Motor neuron (in vitro differentiated cells): Measurements from ENCODE around the gene PDLIM3. TPM values are rescaled to one million over a fixed set of nuclear protein-coding genes. Genes with fewer than 3 reads are reported as not detected.

Experiments used
- ATAC-seq, 8 experiments: fragments of 200-7000 bp; cut with Tn5 transposase; replicated peaks in 6 of 8; 2 replicates each; pipeline ENCODE4 v1.8.0; 2021; ENCODE audit warnings: mild to moderate bottlenecking in 8 of 8, moderate library complexity in 8 of 8
- H3K27ac ChIP-seq, 2 donors: fragments of 250-450 bp; sonication (Bioruptor Pico); 2 replicates each; pipeline ENCODE4 v1.9.0; 2021; ENCODE audit warnings: antibody characterized with exemption in 2 of 2, mild to moderate bottlenecking in 2 of 2, moderate library complexity in 1 of 2
- H3K4me1 ChIP-seq, 2 donors: fragments of 250-450 bp; sonication (Bioruptor Pico); replicated peaks in 1 of 2; 2 replicates each; pipeline ENCODE4 v1.6.1; 2021; ENCODE audit warnings: antibody characterized with exemption in 2 of 2, mild to moderate bottlenecking in 2 of 2, moderate library complexity in 1 of 2
- H3K4me3 ChIP-seq, 5 donors: fragments of 250-450 bp; sonication (Bioruptor Pico); 2 replicates each; pipeline ENCODE4 v1.9.0; 2021; ENCODE audit warnings: antibody characterized with exemption in 5 of 5, mild to moderate bottlenecking in 5 of 5, moderate library complexity in 4 of 5
- WGBS, 10 experiments: fragments of 450-650 bp; shearing (Covaris generic); methylation state at CpG; one replicate each; pipeline ENCODE4 v1.0.0; 2022; 5-methylcytosine and 5-hydroxymethylcytosine counted together
- in situ Hi-C, 9 experiments: fragments of 400-800 bp; cut with MboI; loops; one replicate each; pipeline ENCODE4 v1.15.0; 2021; ENCODE audit warnings: low sequenced_read_pairs in 9 of 9, low pct_unique_long_range_greater_than_20kb in 2 of 9; ENCODE audit not compliant: unreplicated experiment in 9 of 9
- total RNA-seq, 8 experiments: library from RNA; unstranded; fragments of 300-600 nt; gene quantifications; 2 replicates each; pipeline versions ENCODE4 v1.2.3 to v1.2.4, GENCODE V29; 2022

The PDLIM3 gene
- total RNA-seq, 8 experiments from 2014 or later, result 0.71 to 291 (median 6.1) TPM

- ATAC-seq, result no peak
- WGBS, 10 experiments, result 0 to 100% (median 76%) methylated on average over 1 to 4 of the region's 4 CpGs
- no peak overlapping the region for H3K4me3 ChIP-seq
- H3K4me1 ChIP-seq, result no peaks in the 10 kb centered on the region
- H3K27ac ChIP-seq, result no peak overlapping the region
- in situ Hi-C loops, result no loop called here
Measured at GRCh38 chr4:185508181-185508580, 27.1 kb downstream of the PDLIM3 start.

GRCh38 chr4:185506422-185506821 lies 28.9 kb downstream of the PDLIM3 start:
- 63 to 95% (median 93%) methylated on average over 2 to 13 of the region's 20 CpGs; no CpG with 5 or more reads in 3 of the 10 experiments for WGBS, 10 experiments
- in situ Hi-C loops, result no loop called here

DNA sequence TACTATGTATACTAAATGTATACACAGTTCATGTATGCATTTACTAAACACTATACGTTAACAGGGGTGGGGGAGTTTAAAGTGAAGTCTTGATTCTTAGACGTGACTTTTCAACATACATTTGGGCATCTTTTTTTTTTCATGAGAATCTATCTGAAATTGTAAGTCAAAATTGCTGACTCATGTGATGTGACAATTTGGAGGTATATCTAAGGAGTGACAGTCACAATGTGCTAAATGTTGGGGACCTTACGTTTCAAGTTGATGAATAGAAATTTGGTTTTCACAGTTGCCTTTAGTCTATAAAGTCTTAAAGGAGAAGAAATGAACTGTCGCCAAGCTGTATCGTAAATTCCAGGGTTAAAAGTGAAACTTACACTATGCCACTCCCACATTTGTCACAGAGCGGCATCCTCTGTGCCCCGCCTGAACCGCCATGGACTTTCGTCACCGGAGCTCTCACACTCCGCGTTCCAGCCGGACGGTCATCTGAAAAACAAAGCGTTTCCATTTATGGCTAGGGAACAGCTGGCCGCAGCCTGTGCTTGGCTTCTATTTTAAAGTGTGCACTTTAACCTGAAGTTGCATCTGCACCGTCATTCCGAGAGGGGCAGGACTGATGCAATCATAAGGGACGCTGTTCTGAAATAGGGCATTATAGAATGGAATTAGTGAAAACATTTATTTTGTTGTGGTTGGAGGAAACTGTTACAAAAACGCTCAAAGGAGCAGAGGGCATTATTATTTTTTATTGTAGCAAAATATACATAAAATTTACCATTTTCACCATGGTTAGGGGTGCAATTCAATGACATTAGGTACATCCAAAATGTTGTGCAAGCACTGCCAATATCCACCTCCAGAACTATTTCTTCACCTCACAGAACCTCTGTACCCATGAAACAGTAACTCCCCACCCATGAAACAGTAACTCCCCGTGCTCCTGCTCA lies 30.9 kb downstream of the PDLIM3 start:
- H3K4me1 ChIP-seq, result no peaks in the 10 kb centered on the region
- no peak overlapping the region for H3K4me3 ChIP-seq
- in situ Hi-C loops, result no loop called here
- 36 to 100% (median 85%) methylated on average over 1 to 20 of the region's 21 CpGs for WGBS, 10 experiments
- peak in 7 of 8 experiments; percentile 61 to 96 (median 90) for ATAC-seq
- peak overlapping the region in 1 of 2 donors; percentile 23 for H3K27ac ChIP-seq

More at GRCh38 chr4:185506422-185506821, 28.9 kb downstream of the PDLIM3 start:
- ATAC-seq, result no peak
- no peaks in the 10 kb centered on the region for H3K4me1 ChIP-seq
- H3K27ac ChIP-seq, result no peak overlapping the region
- no peak overlapping the region for H3K4me3 ChIP-seq

DNA sequence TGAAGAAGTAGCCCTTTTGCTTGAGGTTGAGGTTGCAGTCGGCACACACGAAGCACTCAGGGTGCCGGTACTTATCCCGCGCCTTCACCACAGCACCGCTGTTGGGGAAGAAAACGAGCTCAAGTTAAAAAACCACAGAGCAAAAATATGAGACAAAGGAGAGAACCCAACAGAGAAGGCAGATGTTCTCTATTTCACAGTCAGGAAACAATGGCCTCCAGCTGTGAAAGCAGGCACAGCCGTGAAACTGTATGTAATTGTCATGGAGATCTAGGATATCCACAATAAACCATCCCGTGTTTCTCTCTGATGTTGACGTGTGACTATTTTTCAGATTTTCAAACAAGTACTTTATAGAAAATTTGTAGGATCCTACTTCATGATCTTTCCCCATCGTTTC lies 32.9 kb downstream of the PDLIM3 start:
- no peaks in the 10 kb centered on the region for H3K4me1 ChIP-seq
- H3K4me3 ChIP-seq, result no peak overlapping the region
- no peak for ATAC-seq
- no peak overlapping the region for H3K27ac ChIP-seq
- in situ Hi-C loops, result no loop called here
- 0 to 100% (median 52%) methylated on average over 1 to 10 of the region's 11 CpGs; no CpG with 5 or more reads in 2 of the 10 experiments for WGBS, 10 experiments

DNA sequence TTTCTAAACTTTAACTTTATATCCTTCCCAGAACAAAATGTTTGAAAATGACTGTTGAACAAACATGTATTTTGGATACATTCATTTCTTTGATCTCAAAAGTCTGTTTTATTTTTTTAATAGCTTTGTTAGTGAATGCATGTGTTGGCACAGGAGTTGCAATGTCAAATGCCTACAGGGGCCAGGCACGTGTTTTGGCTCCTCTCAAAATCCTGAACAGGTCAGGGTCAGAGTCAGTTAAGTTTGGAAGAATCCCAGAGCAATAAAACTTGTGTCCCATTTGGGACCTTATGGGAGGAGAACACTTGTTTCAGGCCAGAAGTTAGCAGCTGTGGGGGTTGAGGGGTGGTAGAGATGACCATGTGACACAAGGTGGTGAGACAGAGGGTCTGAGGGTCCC lies 34.7 kb downstream of the PDLIM3 start:
- no peak overlapping the region for H3K27ac ChIP-seq
- in situ Hi-C loops, result no loop called here
- no peak for ATAC-seq
- H3K4me3 ChIP-seq, result no peak overlapping the region
- WGBS, 10 experiments, result 22 to 100% (median 86%) methylated on average over 1 of the region's 1 CpG; no CpG with 5 or more reads in 7 of the 10 experiments
- no peaks in the 10 kb centered on the region for H3K4me1 ChIP-seq

DNA sequence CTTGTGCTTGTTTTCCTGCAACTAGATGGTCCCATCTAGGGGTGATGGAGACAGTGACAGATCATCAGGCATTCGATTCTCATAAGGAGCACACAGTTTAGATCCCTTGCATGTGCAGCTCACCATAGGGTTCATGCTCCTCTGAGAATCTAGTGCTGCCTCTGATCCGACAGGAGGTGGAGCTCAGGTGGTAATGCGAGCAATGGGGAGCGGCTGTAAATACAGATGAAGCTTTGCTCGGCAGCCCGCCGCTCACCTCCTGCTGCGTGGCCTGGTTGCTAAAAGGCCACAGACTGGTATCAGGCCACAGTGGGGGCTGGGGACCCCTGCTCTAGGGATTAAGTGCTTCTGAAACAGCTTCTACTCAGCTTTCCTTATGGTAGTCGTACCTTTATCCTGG lies 35.3 kb downstream of the PDLIM3 start:
- Histone ChIP-seq H3K27ac (no peak overlapping the region), H3K4me3 (no peak overlapping the region), H3K4me1 (no peaks in the 10 kb centered on the region)
- in situ Hi-C loops, result no loop called here
- no peak for ATAC-seq
- 60 to 100% (median 93%) methylated on average over 1 to 7 of the region's 9 CpGs; no CpG with 5 or more reads in 2 of the 10 experiments for WGBS, 10 experiments

- 0 to 100% (median 75%) methylated on average over 2 of the region's 2 CpGs; no CpG with 5 or more reads in 1 of the 10 experiments for WGBS, 10 experiments
- in situ Hi-C loops, result no loop called here
- no peak overlapping the region for H3K27ac ChIP-seq
- ATAC-seq, result no peak
- no peak overlapping the region for H3K4me3 ChIP-seq
- H3K4me1 ChIP-seq, result no peaks in the 10 kb centered on the region
Measured at GRCh38 chr4:185488650-185489049, 46.7 kb downstream of the PDLIM3 start.

DNA sequence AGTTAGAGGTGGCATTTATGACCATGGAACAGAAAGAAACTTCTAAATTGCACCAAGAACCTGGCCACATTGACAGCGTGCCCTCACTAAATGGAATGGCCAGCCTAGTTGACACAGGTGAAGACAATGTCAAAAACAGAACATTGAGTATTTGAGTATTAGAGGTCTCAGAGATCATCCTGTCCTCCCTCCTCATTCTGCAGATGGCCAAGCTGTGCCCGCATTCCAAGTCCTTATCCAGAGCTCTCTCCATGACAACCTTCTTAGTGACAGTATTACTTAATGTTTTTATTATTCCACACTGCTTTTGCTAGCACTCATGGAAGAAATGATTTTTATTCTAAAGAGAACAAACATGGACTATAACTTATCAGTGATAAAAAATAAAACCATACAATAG lies 53.9 kb downstream of the PDLIM3 start:
- no peak overlapping the region for H3K27ac ChIP-seq
- no peak overlapping the region for H3K4me3 ChIP-seq
- H3K4me1 ChIP-seq, result peaks cover 0 to 7% of the 10 kb centered on the region in 2 donors
- WGBS, 10 experiments, result 20 to 100% (median 72%) methylated on average over 1 to 2 of the region's 2 CpGs; no CpG with 5 or more reads in 2 of the 10 experiments
- in situ Hi-C loops, result no loop called here
- peak in 1 of 8 experiments; percentile 79 for ATAC-seq

DNA sequence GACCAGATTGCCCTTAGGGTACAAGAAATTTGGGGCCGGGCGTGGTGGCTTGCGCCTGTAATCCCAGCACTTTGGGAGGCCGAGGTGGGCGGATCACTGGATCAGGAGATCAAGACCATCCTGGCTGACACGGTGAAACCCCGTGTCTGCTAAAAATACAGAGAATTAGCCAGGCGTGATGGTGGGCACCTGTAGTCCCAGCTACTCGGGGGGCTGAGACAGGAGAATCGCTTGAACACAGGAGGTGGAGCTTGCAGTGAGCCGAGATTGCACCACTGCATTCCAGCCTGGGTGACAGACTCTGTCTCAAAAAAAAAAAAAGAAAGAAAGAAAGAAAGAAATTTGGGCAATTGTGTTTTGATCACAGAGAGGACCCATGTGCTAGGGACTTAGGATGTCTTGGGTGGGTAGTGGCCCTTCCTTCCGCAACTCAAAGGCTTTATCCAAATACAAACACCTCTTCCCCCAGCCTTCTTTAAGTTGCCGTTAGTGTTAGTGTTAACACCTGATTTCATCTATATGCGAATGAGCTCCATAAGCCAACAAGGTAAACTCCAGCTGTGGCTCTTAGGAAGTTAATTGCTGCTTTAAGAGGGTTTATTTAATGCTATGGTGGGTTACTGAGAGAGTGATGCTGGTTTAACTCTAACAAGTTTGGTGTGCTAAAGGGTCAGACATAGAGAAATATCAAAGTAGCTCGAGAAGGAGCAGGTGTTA lies 55.1 kb downstream of the PDLIM3 start:
- Histone ChIP-seq H3K4me3 (no peak overlapping the region), H3K4me1 (peaks cover 0 to 7% of the 10 kb centered on the region in 2 donors), H3K27ac (no peak overlapping the region)
- no peak for ATAC-seq
- in situ Hi-C loops, result no loop called here
- 48 to 95% (median 76%) methylated on average over 1 to 9 of the region's 15 CpGs; no CpG with 5 or more reads in 1 of the 10 experiments for WGBS, 10 experiments

DNA sequence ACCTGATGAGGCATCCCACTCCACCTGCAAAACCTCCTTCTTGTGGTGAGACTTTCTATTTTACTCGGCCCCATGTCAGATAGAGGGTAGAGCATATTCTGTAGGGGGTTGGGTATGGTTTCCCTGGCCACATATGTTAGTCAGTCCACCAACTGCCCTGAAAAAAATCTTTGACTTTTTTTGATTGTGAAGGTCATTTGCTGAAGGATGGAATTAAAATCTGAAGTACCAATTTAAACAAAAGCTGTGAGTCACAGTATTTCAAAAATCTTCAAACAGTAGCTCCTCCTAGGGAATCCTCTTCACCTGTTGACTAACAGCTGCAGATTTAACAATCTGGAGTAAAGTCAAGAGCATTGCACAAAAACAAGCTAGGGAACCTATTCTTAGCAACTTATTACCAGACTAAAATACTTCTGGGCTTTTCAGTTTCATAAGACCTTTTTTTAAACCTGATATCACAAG lies 55.8 kb downstream of the PDLIM3 start:
- H3K4me3 ChIP-seq, result no peak overlapping the region
- peaks cover 0 to 7% of the 10 kb centered on the region in 2 donors for H3K4me1 ChIP-seq
- no peak for ATAC-seq
- WGBS, 10 experiments, result 0 to 100% (median 83%) methylated on average over 1 of the region's 1 CpG; no CpG with 5 or more reads in 6 of the 10 experiments
- no peak overlapping the region for H3K27ac ChIP-seq
- in situ Hi-C loops, result loop anchor here in 1 of 9 experiments (10.0 kb wide), 1 partner anchor 125 kb away; no protein-coding TSS in a partner anchor

DNA sequence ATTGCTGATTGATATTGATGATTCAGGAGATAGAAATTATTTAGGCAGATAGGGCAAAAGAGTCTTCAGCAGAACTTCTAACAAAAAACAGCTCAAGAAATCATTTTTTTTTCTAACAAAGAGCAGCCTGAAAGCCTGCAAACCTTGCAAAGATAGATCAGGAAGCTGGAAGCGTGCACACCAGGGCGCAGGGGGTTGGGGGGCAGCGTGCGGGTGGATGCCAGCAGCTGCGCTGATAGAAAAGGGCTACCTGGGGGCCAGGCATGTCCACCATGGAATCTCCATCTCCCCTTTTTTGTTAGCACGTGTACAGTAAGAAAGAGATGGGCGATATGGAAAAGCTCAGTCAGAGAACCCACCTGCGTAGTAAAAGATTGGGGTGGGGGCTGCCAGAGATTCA lies 62.1 kb downstream of the PDLIM3 start:
- no peak for ATAC-seq
- in situ Hi-C loops, result loop anchor here in 1 of 9 experiments (10.0 kb wide), 1 partner anchor 132 kb away; no protein-coding TSS in a partner anchor
- Histone ChIP-seq H3K4me1 (peaks cover 0 to 5% of the 10 kb centered on the region in 2 donors), H3K27ac (no peak overlapping the region), H3K4me3 (no peak overlapping the region)
- WGBS, 10 experiments, result 89 to 100% (median 97%) methylated on average over 1 to 7 of the region's 8 CpGs; no CpG with 5 or more reads in 5 of the 10 experiments

GRCh38 chr4:185472103-185472542 lies 63.2 kb downstream of the PDLIM3 start:
- 28 to 77% (median 58%) methylated on average over 2 to 10 of the region's 10 CpGs; no CpG with 5 or more reads in 1 of the 10 experiments for WGBS, 10 experiments
- in situ Hi-C loops, result loop anchor here in 1 of 9 experiments (10.0 kb wide), 1 partner anchor 133 kb away; no protein-coding TSS in a partner anchor
- no peak for ATAC-seq
- peak overlapping the region; percentile 54 to 93 (median 76) for H3K4me3 ChIP-seq
- H3K4me1 ChIP-seq, result peaks cover 0 to 5% of the 10 kb centered on the region in 2 donors
- H3K27ac ChIP-seq, result no peak overlapping the region
